Activated CD8-positive, alpha-beta memory T cell treated with anti-CD3 and anti-CD28 coated beads for 48 hours (primary cell): ENCODE measurements around the gene CCP110.

ENCODE experiments used
- DNase-seq, 3 experiments: peaks; one replicate each; pipeline ENCODE4 v3.0.0-alpha.2; 2020; ENCODE audit warnings: low read depth in 2 of 3, low spot score in 2 of 3

Gene CCP110

GRCh38 chr16:19523559-19524355 is at the start of gene CCP110:
CCP110 (plus strand) TSS chr16:19523942; CDS start chr16:19527882, 3,940 bp downstream.
- DNase-seq, result peak; percentile 69 to 87 (median 83)

GRCh38 chr16:19474617-19475016 is 49.1 kb upstream of the CCP110 start:
- no peak for DNase-seq

GRCh38 chr16:19478505-19478904 is 45.2 kb upstream of the CCP110 start:
- DNase-seq, result no peak

- DNase-seq, result no peak
Measured at GRCh38 chr16:19479302-19479721, 44.4 kb upstream of the CCP110 start.

GRCh38 chr16:19481296-19481695 is 42.4 kb upstream of the CCP110 start:
- no peak for DNase-seq

GRCh38 chr16:19481769-19482168 is 42.0 kb upstream of the CCP110 start:
- no peak for DNase-seq

GRCh38 chr16:19482291-19482690 is 41.5 kb upstream of the CCP110 start:
- DNase-seq, result no peak

- no peak for DNase-seq
Measured at GRCh38 chr16:19484096-19484495, 39.6 kb upstream of the CCP110 start.

GRCh38 chr16:19485611-19486010 is 38.1 kb upstream of the CCP110 start:
- DNase-seq, result no peak

- no peak for DNase-seq
Measured at GRCh38 chr16:19486051-19486450, 37.7 kb upstream of the CCP110 start.

- no peak for DNase-seq
Measured at GRCh38 chr16:19486750-19487325, 36.9 kb upstream of the CCP110 start.

GRCh38 chr16:19488213-19488640 is 35.5 kb upstream of the CCP110 start:
- DNase-seq, result no peak

GRCh38 chr16:19490619-19491018 is 33.1 kb upstream of the CCP110 start:
- no peak for DNase-seq

GRCh38 chr16:19497176-19497575 is 26.6 kb upstream of the CCP110 start:
- no peak for DNase-seq

GRCh38 chr16:19499006-19499405 is 24.7 kb upstream of the CCP110 start:
- DNase-seq, result no peak

GRCh38 chr16:19499481-19499880 is 24.3 kb upstream of the CCP110 start:
- DNase-seq, result no peak

GRCh38 chr16:19502395-19503131 is 21.2 kb upstream of the CCP110 start:
- DNase-seq, result peak in 1 of 3 experiments; percentile 8

- DNase-seq, result no peak
Measured at GRCh38 chr16:19503461-19504075, 20.2 kb upstream of the CCP110 start.

GRCh38 chr16:19505600-19506303 is 18.0 kb upstream of the CCP110 start:
- DNase-seq, result no peak

- DNase-seq, result no peak
Measured at GRCh38 chr16:19506965-19507364, 16.8 kb upstream of the CCP110 start.

- DNase-seq, result no peak
Measured at GRCh38 chr16:19507867-19508266, 15.9 kb upstream of the CCP110 start.
